Activated B cell treated with CpG ODN at 0.5 μM for 24 hours (primary cell): ENCODE measurements around the gene BARD1. TPM values are rescaled to one million over a fixed set of nuclear protein-coding genes. Genes with fewer than 3 reads are reported as not detected.
A peak's percentile ranks its signal among the peaks of the same experiment; 100 is the strongest.

Experiments
- ATAC-seq: fragments of 200-7000 bp; cut with Tn5 transposase; one replicate; pipeline ENCODE4 v1.10.0; 2021; ENCODE audit warnings: low read depth, mild to moderate bottlenecking, moderate library complexity
- CTCF ChIA-PET: fragments of 350-600 bp; sonication (Branson Sonifier 250); formaldehyde crosslinking; loops from one replicate; lab custom pipeline; 2021; ENCODE audit warnings: antibody characterized with exemption; lab: Charles Lee
- POLR2A ChIA-PET: fragments of 350-600 bp; sonication (Branson Sonifier 250); formaldehyde crosslinking; loops from one replicate; lab custom pipeline; 2021; ENCODE audit warnings: antibody characterized with exemption; lab: Charles Lee
- DNase-seq: peaks from one replicate; pipeline ENCODE4 v3.0.0; 2022
- H3K27ac Mint-ChIP-seq: one replicate; pipeline ENCODE4 v1.8.0; 2020; ENCODE audit warnings: mixed read lengths
- H3K27me3 Mint-ChIP-seq: one replicate; pipeline ENCODE4 v1.8.0; 2021; ENCODE audit warnings: mixed read lengths
- H3K36me3 Mint-ChIP-seq: one replicate; pipeline ENCODE4 v1.8.0; 2021; ENCODE audit warnings: low read depth, mixed read lengths
- H3K4me1 Mint-ChIP-seq: one replicate; pipeline ENCODE4 v1.8.0; 2021; ENCODE audit warnings: mixed read lengths
- H3K4me3 Mint-ChIP-seq: one replicate; pipeline ENCODE4 v1.8.0; 2020; ENCODE audit warnings: mild to moderate bottlenecking, mixed read lengths
- H3K9me3 Mint-ChIP-seq: one replicate; pipeline ENCODE4 v1.8.0; 2020; ENCODE audit warnings: mixed read lengths
- intact Hi-C: fragments of 100-400 bp; cut with micrococcal nuclease; formaldehyde crosslinking; loops from one replicate; pipeline ENCODE4 v1.15.1; 2024
- total RNA-seq: library from RNA; stranded (reverse); gene quantifications from 2 replicates; pipeline ENCODE4 v1.2.3, GENCODE V29; 2022
- TF ChIP-seq, protein P1 (sequence below): fragments of 200-600 bp; IDR thresholded peaks from one replicate; pipeline ENCODE4 v1.8.0; 2022; ENCODE audit warnings: antibody characterized with exemption, mild to moderate bottlenecking

Gene BARD1
- total RNA-seq, 1 donor from 2014 or later = 22.5 TPM

DNA sequence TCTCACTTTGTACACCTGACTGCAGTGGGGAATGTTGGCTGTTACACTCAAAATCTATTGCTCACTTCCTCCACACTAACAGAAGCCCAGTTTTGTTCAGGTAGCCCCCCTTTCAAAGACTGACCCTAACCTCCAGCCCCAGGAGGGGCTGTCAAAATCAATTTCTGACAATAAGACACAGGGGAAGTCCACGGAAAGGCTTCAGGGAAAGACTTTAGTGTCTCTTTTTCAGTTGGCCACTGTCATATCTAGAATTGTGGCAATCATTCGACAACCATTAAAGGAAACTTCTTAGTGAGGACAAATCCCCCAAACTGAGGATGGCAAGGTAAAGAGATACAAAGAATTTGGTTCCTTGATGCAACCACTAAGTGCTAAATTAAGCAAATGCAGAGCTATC is 59.0 kb downstream of the BARD1 start:
- Mint-ChIP-seq H3K4me1 (peaks cover 15% of the 10 kb centered on the region), H3K27me3 (no peaks in the 10 kb centered on the region), H3K4me3 (no peak overlapping the region), H3K9me3 (no peaks in the 10 kb centered on the region), H3K27ac (no peak overlapping the region), H3K36me3 (peaks cover 61% of the 10 kb centered on the region)
- CTCF ChIA-PET = no interaction called here
- DNase-seq (no peak), ATAC-seq (no peak)
- TF ChIP-seq, protein P1, sequence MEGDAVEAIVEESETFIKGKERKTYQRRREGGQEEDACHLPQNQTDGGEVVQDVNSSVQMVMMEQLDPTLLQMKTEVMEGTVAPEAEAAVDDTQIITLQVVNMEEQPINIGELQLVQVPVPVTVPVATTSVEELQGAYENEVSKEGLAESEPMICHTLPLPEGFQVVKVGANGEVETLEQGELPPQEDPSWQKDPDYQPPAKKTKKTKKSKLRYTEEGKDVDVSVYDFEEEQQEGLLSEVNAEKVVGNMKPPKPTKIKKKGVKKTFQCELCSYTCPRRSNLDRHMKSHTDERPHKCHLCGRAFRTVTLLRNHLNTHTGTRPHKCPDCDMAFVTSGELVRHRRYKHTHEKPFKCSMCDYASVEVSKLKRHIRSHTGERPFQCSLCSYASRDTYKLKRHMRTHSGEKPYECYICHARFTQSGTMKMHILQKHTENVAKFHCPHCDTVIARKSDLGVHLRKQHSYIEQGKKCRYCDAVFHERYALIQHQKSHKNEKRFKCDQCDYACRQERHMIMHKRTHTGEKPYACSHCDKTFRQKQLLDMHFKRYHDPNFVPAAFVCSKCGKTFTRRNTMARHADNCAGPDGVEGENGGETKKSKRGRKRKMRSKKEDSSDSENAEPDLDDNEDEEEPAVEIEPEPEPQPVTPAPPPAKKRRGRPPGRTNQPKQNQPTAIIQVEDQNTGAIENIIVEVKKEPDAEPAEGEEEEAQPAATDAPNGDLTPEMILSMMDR = no peak
- intact Hi-C loops = loop anchor here (5.0 kb wide), 1 partner anchor 37 kb away; no protein-coding TSS in a partner anchor
- POLR2A ChIA-PET = no interaction called here

GRCh38 chr2:214747992-214748391 is 61.5 kb downstream of the BARD1 start:
- intact Hi-C loops = loop anchor here (1.0 to 2.0 kb wide), 2 partner anchors 11 to 61 kb away; partner anchors contain the start of gene BARD1
- POLR2A ChIA-PET = no interaction called here
- Mint-ChIP-seq H3K4me1 (peaks cover 15% of the 10 kb centered on the region), H3K4me3 (no peak overlapping the region), H3K9me3 (no peaks in the 10 kb centered on the region), H3K27me3 (no peaks in the 10 kb centered on the region), H3K27ac (no peak overlapping the region), H3K36me3 (peaks cover 55% of the 10 kb centered on the region)
- DNase-seq (no peak), ATAC-seq (peak; percentile 40)
- TF ChIP-seq, protein P1 = no peak
- CTCF ChIA-PET = no interaction called here

DNA sequence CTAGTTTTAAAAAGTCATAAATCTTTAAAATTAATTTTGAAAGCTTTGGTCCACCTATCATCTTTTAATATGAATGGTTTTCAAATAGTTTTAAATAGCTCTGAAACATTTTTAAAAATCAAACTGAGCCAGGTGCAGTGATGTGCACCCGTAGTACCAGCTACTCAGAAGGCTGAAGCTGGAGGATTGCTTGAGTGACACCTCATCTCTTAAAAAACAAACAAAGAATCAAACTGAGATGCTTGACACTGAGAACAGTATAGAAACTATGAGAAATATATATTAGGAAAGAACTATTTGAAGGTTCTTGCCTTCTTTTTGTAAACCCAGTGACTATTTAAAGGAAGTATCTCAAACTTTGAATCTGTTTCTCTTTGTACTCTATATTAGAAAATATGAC is 67.4 kb downstream of the BARD1 start:
- ATAC-seq (no peak), DNase-seq (no peak)
- intact Hi-C loops = no loop called here
- CTCF ChIA-PET = no interaction called here
- Mint-ChIP-seq H3K9me3 (no peaks in the 10 kb centered on the region), H3K36me3 (peaks cover 47% of the 10 kb centered on the region), H3K4me1 (peaks cover 7% of the 10 kb centered on the region), H3K4me3 (no peak overlapping the region), H3K27ac (no peak overlapping the region), H3K27me3 (no peaks in the 10 kb centered on the region)
- POLR2A ChIA-PET = no interaction called here
- TF ChIP-seq, protein P1 = no peak

DNA sequence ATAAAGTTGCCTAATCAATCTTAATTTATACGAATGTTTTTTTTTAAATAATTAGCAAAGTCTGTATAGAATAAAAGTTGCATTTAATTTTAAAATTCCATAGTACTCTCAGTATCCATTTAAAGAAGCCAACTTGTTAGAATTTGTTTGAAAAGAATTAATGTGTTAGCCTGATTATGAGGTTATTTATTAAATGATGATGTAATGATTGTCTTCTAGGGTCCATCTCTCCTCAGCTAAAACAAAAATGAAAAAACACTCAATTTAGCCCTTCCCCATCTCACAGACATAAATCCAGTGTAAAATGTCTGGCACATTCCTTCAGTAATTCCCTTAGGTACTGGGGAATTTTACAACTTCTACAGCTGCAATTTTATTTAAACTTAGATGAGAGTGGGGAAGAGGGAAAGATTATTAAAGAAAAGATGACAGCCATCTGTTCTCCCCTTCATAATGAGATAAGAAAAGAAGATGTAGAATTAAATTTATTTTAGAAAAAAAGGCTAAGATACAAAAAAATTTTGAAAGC is 68.6 kb downstream of the BARD1 start:
- intact Hi-C loops = no loop called here
- Mint-ChIP-seq H3K4me1 (peaks cover 10% of the 10 kb centered on the region), H3K9me3 (no peaks in the 10 kb centered on the region), H3K4me3 (no peak overlapping the region), H3K27ac (no peak overlapping the region), H3K36me3 (peaks cover 43% of the 10 kb centered on the region), H3K27me3 (no peaks in the 10 kb centered on the region)
- TF ChIP-seq, protein P1 = no peak
- ChIA-PET CTCF (no interaction called here), POLR2A (no interaction called here)
- DNase-seq = no peak
- no peak for ATAC-seq

DNA sequence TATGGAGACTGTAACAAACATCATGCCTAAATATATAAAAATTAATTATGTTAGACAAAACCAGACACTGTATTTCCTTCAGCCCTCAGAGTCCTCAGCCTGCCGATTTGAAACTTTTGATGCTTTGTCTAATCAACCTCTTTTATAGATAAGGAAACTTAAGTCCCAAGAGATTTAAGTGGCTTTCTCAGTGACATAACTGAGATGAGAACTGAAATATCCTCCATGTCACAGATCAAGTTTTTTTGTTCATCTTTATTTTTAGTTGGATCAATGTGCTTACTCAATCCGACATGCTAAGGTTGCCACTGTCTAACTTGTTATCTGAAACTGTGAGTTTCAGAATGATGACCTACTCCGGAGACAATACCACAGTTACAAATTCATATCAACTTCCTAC is 72.3 kb downstream of the BARD1 start:
- peak; percentile 57 for ATAC-seq
- TF ChIP-seq, protein P1 = no peak
- ChIA-PET CTCF (no interaction called here), POLR2A (no interaction called here)
- intact Hi-C loops = loop anchor here (1.0 kb wide), 1 partner anchor 11 kb away; no protein-coding TSS in a partner anchor
- DNase-seq = no peak
- no peak overlapping the region for H3K27ac Mint-ChIP-seq
- H3K36me3 Mint-ChIP-seq = peaks cover 27% of the 10 kb centered on the region
- no peaks in the 10 kb centered on the region for H3K27me3 Mint-ChIP-seq
- no peak overlapping the region for H3K4me3 Mint-ChIP-seq
- peaks cover 10% of the 10 kb centered on the region for H3K4me1 Mint-ChIP-seq
- no peaks in the 10 kb centered on the region for H3K9me3 Mint-ChIP-seq
